Activated CD8-positive, alpha-beta memory T cell treated with anti-CD3 and anti-CD28 coated beads for 48 hours (primary cell): ENCODE measurements around the gene S100A7A.

Experiments used
- DNase-seq, 3 experiments: peaks; one replicate each; pipeline ENCODE4 v3.0.0-alpha.2; 2020; ENCODE audit warnings: low read depth in 2 of 3, low spot score in 2 of 3

Gene S100A7A

GRCh38 chr1:153415850-153416570 is at the start of gene S100A7A:
TSS of gene S100A7A (plus strand) at chr1:153416520. CDS start at chr1:153418083, 1,563 bp downstream.
- DNase-seq = no peak

- no peak for DNase-seq
Measured at GRCh38 chr1:153367090-153367489, 49.2 kb upstream of the S100A7A start.

GRCh38 chr1:153368495-153368894 is 47.8 kb upstream of the S100A7A start:
- no peak for DNase-seq

- DNase-seq = no peak
Measured at GRCh38 chr1:153370146-153370545, 46.2 kb upstream of the S100A7A start.

GRCh38 chr1:153371231-153371630 is 45.1 kb upstream of the S100A7A start:
- no peak for DNase-seq

- no peak for DNase-seq
Measured at GRCh38 chr1:153372571-153372970, 43.7 kb upstream of the S100A7A start.

GRCh38 chr1:153374071-153374470 is 42.2 kb upstream of the S100A7A start:
- no peak for DNase-seq

- DNase-seq = no peak
Measured at GRCh38 chr1:153375511-153375910, 40.8 kb upstream of the S100A7A start, which contains the start of gene S100A12. TSS of gene S100A12 (minus strand) at chr1:153375621. CDS start at chr1:153374592, 1,029 bp downstream.

- DNase-seq = no peak
Measured at GRCh38 chr1:153379591-153379990, 36.7 kb upstream of the S100A7A start.

- DNase-seq = no peak
Measured at GRCh38 chr1:153380711-153381110, 35.6 kb upstream of the S100A7A start.

GRCh38 chr1:153384958-153385580 is 31.3 kb upstream of the S100A7A start:
- DNase-seq = no peak

GRCh38 chr1:153386500-153386901 is 29.8 kb upstream of the S100A7A start:
- no peak for DNase-seq

- DNase-seq = no peak
Measured at GRCh38 chr1:153387001-153387400, 29.3 kb upstream of the S100A7A start.

GRCh38 chr1:153387785-153388184 is 28.5 kb upstream of the S100A7A start:
- no peak for DNase-seq

- no peak for DNase-seq
Measured at GRCh38 chr1:153389401-153389800, 26.9 kb upstream of the S100A7A start.

GRCh38 chr1:153389973-153390879 is 26.1 kb upstream of the S100A7A start:
- DNase-seq = no peak

GRCh38 chr1:153390938-153391710 is 25.2 kb upstream of the S100A7A start, which contains the start of gene S100A8:
TSS of gene S100A8 (minus strand) at chr1:153391073. CDS start at chr1:153390535, 538 bp downstream.
- DNase-seq = no peak

GRCh38 chr1:153392258-153392657 is 24.1 kb upstream of the S100A7A start:
- no peak for DNase-seq

GRCh38 chr1:153392822-153393221 is 23.5 kb upstream of the S100A7A start:
- DNase-seq = no peak

- no peak for DNase-seq
Measured at GRCh38 chr1:153393926-153394325, 22.4 kb upstream of the S100A7A start.

GRCh38 chr1:153394391-153394790 is 21.9 kb upstream of the S100A7A start:
- no peak for DNase-seq
